ENCODE data around the gene EIF2D.

The EIF2D gene

DNA sequence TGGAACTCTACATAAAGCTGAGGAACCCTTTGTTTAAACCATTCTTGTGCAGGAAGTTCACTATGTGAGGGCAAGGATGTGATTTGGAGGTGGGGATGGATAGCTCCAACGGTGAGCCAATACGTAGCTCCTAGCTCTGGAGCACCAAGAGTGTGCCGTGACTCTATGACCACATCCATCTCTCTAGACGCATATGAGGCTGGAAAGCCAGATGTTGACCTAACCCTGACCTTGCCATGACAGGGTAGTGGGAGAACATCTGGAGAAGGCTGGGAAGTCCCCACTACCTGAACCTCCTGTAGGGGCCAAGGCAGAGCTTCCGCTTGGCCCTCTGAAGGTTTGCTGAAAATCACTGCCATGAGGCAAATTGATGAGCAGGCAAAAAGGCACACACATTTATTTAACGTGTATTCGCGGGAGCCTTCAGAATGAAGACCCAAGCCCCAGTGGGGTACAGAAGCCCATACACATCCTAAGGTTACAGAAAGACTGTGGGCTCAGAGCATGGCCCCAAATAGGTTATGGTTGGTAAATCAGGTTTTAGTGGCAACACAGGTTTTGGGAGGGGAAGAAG is 43.4 kb downstream of the EIF2D start:
- no peak for DNase-seq

DNA sequence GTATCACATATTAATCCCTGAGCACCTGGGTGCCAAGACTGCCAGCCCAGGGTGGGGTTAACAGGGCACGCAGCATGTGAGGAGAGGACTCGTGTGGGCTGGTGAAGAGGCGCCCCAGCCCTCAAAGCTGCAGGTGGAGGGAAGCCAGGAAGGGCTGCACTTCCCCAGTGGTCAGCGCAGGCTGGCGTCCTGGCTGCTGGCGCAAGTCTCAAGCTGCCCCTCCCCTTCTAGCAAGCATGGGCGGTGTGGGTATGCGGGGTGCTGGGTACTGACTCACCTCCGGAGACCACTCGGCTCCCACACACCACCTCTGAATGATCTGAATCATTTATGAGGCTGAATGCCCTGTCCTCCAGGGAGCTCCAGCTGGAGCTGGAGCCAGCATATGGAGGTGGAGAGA is 44.0 kb downstream of the EIF2D start:
- no peak for DNase-seq

DNA sequence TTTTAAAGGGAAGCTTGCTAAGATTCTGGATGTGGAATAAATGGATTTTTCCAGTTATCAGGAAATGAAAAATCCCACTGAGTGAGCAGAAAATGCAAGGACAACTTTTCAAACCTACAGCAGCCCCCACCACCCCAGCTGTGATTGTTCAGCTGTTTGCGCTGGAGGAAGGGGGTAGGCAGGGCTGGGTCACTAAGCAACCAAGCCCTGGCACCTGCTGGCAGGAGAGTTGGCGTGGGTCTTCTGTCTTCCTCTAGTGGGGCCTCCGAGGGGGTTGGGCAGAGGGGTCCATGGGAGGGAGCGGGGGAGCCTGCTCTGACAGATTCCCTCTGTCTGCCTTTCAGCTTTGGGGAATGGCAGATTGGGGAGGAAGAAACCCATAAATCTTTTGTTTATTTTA is 45.3 kb downstream of the EIF2D start:
- no peak for DNase-seq

DNA sequence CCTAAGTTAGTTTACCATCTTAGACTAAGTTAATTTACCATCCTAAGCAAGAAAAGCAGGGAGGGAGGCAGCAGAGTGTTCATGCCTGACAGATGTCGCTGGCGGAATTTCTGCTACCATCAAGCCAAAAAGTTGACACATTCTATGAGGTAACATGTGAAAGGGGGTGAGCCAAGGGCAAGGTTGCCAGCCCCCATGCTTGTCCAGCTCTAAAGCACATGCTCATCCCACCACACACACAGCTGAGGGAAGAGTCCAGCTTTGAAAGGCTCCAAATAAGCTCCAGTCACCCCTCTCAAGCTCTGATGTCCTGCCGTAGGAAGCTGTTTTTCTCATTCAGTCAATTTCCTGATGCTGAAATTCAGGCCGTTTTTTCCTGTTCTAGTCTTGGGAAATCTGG is 46.3 kb downstream of the EIF2D start:
- DNase-seq, result no peak

DNA sequence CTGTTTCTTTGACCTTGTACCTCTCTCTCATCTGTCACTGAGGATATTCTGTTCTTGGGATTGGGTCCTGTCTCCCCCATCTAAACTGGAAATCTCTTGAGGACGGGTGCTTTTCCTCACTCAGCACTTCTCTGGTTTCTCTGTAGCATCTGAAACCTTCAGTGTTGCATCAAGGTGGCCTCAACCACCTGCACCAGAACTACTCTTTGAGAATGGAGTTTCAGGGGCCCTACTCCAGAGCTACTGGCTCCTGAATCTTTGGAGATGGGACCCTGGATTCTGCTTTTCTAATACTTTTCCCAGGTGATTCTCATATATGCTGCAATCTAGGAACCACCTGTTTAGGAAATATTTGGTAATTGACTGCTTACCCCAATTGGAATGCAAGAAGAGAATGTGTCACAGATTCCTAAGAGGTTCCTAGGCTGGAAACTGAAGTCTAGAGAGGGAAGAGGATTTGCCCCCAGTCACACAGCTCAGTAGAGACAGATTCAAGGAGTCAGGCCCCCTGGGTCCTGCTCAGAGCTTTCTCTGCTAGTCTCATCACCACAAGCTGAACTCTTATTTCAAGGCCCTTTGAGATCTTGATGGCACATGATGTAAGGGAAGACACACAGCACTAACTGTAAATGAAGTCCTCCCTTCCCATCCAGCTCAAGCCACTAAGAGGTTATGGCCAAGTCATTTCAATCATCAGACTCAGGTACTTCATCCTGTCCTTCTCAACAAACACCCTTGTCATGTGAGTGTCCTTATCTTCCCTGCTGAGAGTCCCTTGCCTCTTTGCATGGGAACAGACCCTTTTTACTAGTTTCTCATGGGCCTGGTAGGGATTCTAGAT is 48.7 kb downstream of the EIF2D start:
- no peak for DNase-seq

GRCh38 chr1:206560007-206560716 is 52.1 kb downstream of the EIF2D start:
- peak; percentile 53 for DNase-seq

DNA sequence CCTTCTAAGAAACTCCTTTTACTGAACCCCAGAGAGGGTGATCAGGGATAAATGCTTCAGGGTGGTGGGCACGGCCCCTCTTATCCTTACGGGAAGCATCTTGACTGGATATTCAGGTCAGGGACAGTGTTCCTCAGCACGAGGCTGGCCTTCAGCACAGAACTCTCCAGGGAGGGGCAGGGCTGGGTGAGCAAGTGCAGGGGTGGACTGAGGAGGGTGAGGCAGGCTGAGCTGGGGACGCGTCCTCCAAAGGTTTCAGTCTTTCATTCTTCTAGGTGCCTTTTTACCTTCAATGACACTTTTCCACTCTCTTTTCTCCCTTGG is 52.6 kb downstream of the EIF2D start:
- no peak for DNase-seq

DNA sequence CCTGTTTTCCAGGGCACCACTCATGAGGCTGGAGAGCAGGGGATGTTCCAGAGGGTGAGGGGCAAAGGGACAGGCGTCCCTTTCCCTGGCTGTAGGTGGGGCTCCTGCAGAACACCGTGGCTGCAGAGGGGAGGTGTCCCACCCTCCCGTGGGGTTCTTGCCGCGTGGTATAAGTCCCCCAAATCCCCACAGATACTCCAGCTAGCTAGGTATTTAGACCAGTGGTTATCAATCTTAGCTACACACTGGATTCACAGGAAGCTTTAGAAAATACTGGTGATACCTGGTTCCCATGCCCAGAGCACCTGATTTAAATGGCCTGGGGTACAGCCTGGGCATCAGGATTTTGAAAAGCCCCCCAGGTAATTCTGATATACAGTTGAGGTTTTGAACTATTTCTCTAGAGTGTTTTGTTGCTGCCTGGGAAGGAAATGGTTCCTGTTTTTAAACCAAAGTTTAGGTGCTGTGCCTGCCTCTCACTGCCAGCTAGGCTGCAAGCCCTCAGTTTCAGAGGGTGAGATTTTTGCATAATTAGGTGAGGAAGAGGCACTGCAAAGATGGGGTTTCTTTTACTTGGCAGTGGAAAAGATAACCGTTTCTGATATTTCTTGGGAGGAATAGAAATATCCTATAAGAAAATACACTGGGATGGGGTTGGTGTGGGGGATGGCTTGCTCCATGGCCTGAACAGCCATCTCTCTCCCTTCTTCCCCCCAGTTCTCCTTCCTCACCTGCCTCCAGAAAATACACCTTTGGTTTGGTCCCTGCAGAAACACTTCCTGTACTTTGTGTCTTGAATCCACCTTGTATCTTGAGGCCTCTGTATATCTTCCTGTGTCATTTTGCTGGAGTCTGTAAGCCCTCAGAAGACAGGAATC is 53.2 kb downstream of the EIF2D start:
- DNase-seq, result no peak

DNA sequence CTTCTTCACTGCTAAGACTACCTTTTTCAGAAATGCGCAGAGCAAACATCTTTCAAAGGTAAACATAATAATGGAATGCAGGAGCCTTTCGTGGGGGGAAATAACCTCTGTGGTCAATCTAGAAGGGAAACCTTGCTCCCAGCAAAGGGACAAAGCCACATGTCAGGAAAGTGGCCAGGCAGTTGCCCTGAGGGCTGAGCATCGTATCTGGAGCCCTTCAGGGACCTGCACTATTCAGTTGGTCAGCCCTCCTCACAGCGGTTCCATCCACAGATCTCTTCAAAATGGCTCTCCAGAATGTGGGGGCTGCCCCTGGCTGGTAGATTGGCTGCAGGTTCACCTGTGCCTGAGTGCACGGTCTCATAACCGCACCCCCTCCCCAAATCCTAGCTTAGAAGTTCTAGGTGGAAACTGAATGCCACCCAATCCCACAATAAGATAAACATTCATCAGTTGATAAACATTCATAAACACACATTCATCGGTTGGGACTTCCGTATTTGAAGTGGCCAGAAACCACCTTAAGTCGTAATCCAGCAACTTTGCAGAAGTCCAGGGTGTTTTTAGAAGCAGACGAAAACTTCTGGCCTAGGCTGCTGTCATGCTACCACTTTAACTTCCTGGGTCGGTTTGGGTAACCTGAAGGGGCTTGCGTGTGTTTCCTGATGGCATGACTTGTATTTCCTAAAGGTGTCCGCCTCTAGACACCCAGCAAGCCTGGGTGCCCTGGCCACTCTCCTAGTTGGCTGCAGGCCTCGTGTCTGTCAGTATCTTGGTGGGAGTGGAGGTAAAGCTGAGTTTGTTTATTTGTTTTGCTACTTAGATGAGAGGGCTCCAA is 54.4 kb downstream of the EIF2D start:
- DNase-seq, result no peak

- DNase-seq, result peak; percentile 56
Observed at GRCh38 chr1:206556750-206557635, 55.3 kb downstream of the EIF2D start.

- DNase-seq, result peak; percentile 25
Observed at GRCh38 chr1:206556047-206556749, 56.1 kb downstream of the EIF2D start.

GRCh38 chr1:206555473-206555935 is 56.8 kb downstream of the EIF2D start:
- DNase-seq, result no peak

DNA sequence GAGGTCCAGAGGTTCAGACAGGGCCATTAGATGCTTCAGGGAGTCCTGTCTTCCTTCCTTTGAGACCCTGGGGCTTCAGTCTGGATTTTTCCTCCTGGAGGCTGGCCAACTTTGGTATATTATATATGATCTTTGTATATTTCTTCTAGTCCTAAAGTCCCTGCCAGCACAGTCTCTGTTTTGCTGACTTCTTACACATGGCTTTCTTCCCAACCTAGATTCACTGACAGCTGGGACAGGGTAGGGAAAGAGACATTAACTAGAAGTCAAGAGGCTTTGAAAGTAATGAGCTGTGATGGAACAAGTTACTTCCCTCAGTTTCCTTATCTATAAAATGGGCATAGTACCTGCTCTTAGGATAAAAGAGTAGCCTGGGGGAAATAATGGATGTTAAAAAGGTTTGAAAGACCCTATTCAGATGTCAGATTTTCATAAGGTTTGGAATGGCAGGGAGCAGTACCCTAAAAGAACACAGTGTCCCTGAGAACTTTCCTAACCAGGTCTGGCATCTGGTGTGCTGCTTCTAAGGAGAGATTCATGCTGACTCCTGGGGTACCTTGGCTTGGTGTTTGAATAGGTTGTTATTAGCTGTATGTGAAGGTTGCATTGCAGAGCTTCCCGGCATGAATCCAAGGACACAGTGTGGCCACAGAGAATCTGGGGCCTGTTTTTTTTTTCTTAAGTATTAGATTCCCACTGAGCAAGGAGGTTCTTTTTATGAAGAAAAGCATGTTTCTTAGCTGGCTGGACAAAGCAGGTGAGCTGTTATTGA is 57.4 kb downstream of the EIF2D start:
- DNase-seq, result no peak

DNA sequence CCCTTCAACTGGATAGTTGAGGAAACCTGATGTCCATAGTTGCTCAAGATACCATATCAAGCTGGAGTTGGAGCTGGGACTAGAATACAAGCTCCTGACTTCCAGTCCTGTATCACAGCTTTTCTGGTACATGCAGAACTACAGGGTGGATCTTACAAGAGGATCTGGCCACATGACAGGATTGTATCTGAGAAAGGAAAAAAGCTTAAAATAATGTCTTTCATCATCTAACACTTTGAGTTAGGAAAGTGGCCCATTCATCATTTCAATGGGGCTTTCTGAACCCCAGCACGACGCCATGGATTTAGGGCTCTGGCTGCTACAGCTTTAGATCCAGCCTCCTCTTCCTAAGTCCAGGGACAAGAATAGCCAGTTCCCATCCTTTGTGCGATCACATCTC is 58.1 kb downstream of the EIF2D start:
- DNase-seq, result no peak

DNA sequence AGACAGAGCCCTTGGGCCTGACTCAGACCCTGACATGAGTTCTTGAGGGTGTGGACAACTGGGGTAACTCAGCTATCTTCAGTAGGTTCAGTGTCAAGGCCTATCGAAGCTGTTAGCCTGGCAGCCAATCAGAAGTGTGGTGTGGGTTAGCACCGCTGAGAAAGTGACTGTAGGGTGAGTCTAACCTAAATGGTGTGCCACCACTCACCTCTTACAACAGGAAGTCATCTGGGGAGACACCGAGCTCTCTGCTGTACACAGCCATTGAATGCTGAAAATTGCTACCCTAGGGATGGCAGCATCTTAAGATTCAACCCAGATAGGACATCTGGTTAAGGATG is 60.3 kb downstream of the EIF2D start:
- DNase-seq, result no peak

GRCh38 chr1:206551296-206551985 is 60.8 kb downstream of the EIF2D start:
- DNase-seq, result no peak

- DNase-seq, result peak; percentile 30
Observed at GRCh38 chr1:206550446-206550845, 61.8 kb downstream of the EIF2D start.

DNA sequence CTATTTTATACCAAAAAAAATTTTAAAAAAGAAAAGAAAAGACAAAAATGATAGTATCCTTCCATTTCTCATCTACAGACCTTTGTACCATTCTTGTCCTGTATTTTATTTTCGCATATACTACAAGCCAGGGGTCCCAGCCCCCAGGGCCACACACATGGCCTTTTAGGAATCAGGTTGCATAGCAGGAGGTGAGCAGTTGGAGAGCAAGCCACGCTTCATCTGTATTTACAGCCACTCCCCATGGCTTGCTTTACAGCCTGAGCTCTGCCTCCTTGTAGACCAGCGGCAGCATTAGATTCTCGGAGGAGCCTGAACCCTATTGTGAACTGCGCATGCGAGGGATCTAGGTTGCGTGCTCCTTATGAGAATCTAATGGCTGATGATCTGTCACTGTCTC is 65.2 kb downstream of the EIF2D start:
- no peak for DNase-seq

- DNase-seq, result no peak
Observed at GRCh38 chr1:206545351-206545750, 66.9 kb downstream of the EIF2D start.

Measured in NCI-H2227 treated with DMSO at 0.1 percent for 48 hours (cell line).